WI38 (cell line): ENCODE results near the gene TENM4.

Source experiments
- H3K4me3 ChIP-seq: 2 replicates; pipeline ENCODE4 v1.5.1; 2011; ENCODE audit warnings: low read depth, mild to moderate bottlenecking, control low read depth, low read length
- TF ChIP-seq, protein P1 (sequence below): IDR thresholded peaks from 2 replicates; pipeline ENCODE4 v1.5.1; 2012; ENCODE audit warnings: low read depth, mild to moderate bottlenecking, control low read depth, low read length

The TENM4 gene

GRCh38 chr11:78946945-78947902 lies 493.6 kb downstream of the TENM4 start:
- TF ChIP-seq, protein P1, sequence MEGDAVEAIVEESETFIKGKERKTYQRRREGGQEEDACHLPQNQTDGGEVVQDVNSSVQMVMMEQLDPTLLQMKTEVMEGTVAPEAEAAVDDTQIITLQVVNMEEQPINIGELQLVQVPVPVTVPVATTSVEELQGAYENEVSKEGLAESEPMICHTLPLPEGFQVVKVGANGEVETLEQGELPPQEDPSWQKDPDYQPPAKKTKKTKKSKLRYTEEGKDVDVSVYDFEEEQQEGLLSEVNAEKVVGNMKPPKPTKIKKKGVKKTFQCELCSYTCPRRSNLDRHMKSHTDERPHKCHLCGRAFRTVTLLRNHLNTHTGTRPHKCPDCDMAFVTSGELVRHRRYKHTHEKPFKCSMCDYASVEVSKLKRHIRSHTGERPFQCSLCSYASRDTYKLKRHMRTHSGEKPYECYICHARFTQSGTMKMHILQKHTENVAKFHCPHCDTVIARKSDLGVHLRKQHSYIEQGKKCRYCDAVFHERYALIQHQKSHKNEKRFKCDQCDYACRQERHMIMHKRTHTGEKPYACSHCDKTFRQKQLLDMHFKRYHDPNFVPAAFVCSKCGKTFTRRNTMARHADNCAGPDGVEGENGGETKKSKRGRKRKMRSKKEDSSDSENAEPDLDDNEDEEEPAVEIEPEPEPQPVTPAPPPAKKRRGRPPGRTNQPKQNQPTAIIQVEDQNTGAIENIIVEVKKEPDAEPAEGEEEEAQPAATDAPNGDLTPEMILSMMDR: no peak
- H3K4me3 ChIP-seq: no peak overlapping the region

- TF ChIP-seq, protein P1: no peak
Measured at GRCh38 chr11:78943841-78944240, 497.0 kb downstream of the TENM4 start.

DNA sequence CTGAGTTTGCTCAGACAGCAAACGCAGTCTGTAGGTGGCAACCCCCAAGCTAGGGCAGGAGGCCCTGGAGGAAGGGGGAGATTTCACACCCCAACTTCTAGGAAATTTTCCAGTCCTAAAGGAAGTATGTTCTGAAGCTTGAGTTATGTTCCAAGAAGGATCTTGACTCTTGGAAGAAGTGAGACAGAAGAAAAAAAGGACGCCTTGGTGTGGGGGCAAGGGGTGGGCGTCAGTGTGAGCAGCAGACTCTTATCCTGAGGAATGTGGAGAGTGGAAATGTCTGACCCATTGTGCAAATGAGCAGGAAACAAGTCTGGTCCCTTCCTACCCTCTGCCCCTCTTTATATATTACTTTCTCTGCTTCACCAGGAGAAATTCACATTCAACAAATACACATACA lies 497.7 kb downstream of the TENM4 start:
- TF ChIP-seq, protein P1: no peak
- H3K4me3 ChIP-seq: no peak overlapping the region

More at GRCh38 chr11:78943841-78944240, 497.0 kb downstream of the TENM4 start:
- H3K4me3 ChIP-seq: no peak overlapping the region

DNA sequence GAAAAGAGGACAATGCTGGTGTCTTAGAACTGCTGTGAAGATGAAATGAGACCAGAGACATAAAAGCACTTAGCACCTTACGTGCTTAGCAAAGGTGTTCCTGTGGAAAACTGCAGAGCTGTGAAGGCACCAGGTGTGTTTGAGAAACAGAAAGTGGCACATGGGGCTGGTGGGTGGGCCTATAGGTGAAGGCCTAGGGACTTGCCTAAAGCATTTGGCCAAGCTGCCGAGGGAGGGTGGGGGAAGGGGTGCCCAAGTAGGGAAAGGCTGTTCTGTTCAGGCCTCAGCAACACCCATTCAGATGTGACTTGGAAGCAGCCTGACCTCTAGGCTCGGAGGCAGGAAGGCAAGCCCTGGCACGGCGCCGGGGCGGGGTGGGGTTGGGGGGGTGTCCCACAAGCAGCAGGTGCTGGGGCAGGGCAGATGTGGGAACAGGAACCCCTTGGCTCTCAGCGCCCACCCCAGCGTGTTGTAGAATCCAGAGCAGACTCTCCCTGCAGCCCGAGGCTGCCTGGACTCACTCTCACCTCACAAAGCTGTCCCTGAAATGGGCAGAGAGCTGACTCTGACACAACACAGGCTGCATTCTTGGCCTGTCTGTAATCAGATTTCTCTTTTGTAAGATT lies 499.5 kb downstream of the TENM4 start:
- H3K4me3 ChIP-seq: no peak overlapping the region
- TF ChIP-seq, protein P1: no peak

DNA sequence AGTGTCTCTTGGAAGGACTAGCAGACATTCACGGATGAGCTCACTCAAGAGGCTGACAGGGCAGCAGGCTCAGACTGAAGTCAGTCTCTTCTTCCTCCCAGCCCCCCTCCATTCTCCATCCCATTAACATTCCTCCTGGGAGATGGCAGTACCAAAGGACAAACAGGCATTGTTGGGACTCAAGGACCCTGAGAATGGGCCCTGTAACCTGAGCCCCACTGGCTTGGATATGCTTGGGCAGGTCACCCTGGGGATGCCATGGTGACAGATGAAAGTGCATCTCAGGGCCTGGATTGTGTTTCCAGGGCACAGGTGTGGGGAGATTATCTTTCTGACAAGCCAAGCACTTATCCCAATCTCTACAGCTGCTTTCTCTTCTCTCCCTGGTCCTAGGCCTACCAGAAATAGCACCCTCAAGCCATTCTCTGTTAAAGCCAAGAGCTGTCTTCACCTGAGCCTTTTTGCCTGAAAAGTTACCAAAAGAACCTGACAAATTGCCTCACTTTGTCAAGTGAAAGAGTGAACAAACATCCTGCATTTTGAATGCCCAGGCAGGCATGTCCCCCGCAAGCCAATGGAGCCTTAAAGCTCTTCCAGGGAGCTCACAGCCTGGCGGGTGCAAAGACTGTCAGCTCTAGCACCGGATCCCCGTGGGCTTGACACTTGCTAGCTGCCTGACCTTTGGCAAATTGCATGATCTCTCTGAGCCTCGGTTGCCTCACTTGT lies 500.2 kb downstream of the TENM4 start:
- TF ChIP-seq, protein P1: no peak
- no peak overlapping the region for H3K4me3 ChIP-seq

DNA sequence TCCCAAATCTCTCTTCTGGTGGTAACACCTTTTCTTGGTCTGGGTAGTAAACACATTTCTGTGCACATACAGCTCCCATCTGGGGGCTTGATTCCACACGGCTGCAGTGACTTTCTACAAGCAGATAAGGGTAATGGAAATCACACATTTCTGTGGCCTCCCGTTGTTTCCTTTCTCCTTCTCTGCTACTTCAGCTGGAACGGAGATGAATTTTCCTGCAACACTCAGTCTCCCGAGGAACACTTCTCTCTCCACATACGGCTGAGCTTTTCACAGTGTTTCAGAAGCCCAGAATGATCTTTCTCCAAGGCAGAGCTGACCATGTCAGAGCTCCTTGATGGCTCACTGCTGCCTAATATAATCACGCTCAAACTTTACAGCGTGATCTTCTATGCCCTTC lies 501.9 kb downstream of the TENM4 start:
- H3K4me3 ChIP-seq: no peak overlapping the region
- TF ChIP-seq, protein P1: no peak
